T-cell (primary cell): ENCODE results near the gene CALR. TPM values are rescaled to one million over a fixed set of nuclear protein-coding genes. Genes with fewer than 3 reads are reported as not detected.

Experiments
- ATAC-seq, 4 experiments: fragments of 200-7000 bp in 3 of 4; fragments of 150-1000 bp in 1 of 4; cut with Tn5 transposase; replicated peaks in 1 of 4; 1 replicate in 3 of 4; 2 replicates in 1 of 4; pipeline ENCODE4 v1.10.0; 2021; ENCODE audit warnings: moderate library complexity in 3 of 4, mild to moderate bottlenecking in 2 of 4, moderate number of reproducible peaks in 1 of 4
- CTCF ChIA-PET, 2 donors: fragments of 300-600 bp; sonication (Branson Sonifier 250); formaldehyde crosslinking; loops; one replicate each; lab custom pipeline; 2022; ENCODE audit warnings: antibody characterized with exemption in 2 of 2; lab: Charles Lee
- POLR2A ChIA-PET, 2 donors: fragments of 300-600 bp; sonication (Branson Sonifier 250); formaldehyde crosslinking; loops; one replicate each; lab custom pipeline; 2022; ENCODE audit warnings: antibody characterized with exemption in 2 of 2; lab: Charles Lee
- DNase-seq, 35 experiments: peaks; one replicate each; pipeline versions ENCODE4 v3.0.0 to v3.0.0-alpha.2; 2013 to 2023
- H3K27ac ChIP-seq: one replicate; pipeline ENCODE4 v1.5.1; 2013; ENCODE audit warnings: low read length
- H3K27me3 ChIP-seq, 2 experiments: replicated peaks in 1 of 2; 1 replicate in 1 of 2; 2 replicates in 1 of 2; pipeline versions ENCODE4 v1.6.1 to v1.7.0; 2013; ENCODE audit warnings: low read length in 1 of 2, mixed read lengths in 1 of 2; ENCODE audit not compliant: control insufficient read depth in 2 of 2, insufficient read depth in 2 of 2; ENCODE audit errors: extremely low read depth in 1 of 2
- H3K36me3 ChIP-seq, 2 donors: 1 replicate in 1 of 2; 2 replicates in 1 of 2; pipeline versions ENCODE4 v1.6.1 to v1.7.0; 2013; ENCODE audit warnings: low read length in 1 of 2; ENCODE audit not compliant: control insufficient read depth in 2 of 2, insufficient read depth in 1 of 2; ENCODE audit errors: extremely low read depth in 1 of 2
- H3K4me1 ChIP-seq, 2 experiments: 1 replicate in 1 of 2; 2 replicates in 1 of 2; pipeline versions ENCODE4 v1.6.1 to v1.7.0; 2013; ENCODE audit warnings: low read length in 2 of 2, mixed read lengths in 1 of 2; ENCODE audit not compliant: insufficient read depth in 2 of 2, control insufficient read depth in 1 of 2; ENCODE audit errors: extremely low read depth in 1 of 2
- H3K4me3 ChIP-seq, 2 donors: 1 replicate in 1 of 2; 2 replicates in 1 of 2; pipeline versions ENCODE4 v1.5.1 to v1.7.0; 2013; ENCODE audit warnings: mild to moderate bottlenecking in 2 of 2, low read length in 1 of 2, moderate library complexity in 1 of 2; ENCODE audit not compliant: control insufficient read depth in 1 of 2; ENCODE audit errors: extremely low read depth in 1 of 2
- H3K9me3 ChIP-seq: 2 replicates; pipeline ENCODE4 v1.7.0; 2013
- H3K27ac Mint-ChIP-seq, 2 donors: one replicate each; pipeline ENCODE4 v1.8.0; 2020 to 2021; ENCODE audit warnings: mild to moderate bottlenecking in 2 of 2, mixed read lengths in 2 of 2
- H3K27me3 Mint-ChIP-seq, 2 donors: one replicate each; pipeline ENCODE4 v1.8.0; 2021 to 2022; ENCODE audit warnings: mixed read lengths in 2 of 2
- H3K36me3 Mint-ChIP-seq: one replicate; pipeline ENCODE4 v1.8.0; 2021; ENCODE audit warnings: mixed read lengths
- H3K4me1 Mint-ChIP-seq, 3 donors: one replicate each; pipeline ENCODE4 v1.8.0; 2020 to 2022; ENCODE audit warnings: mixed read lengths in 3 of 3, mild to moderate bottlenecking in 1 of 3
- H3K4me3 Mint-ChIP-seq, 3 donors: one replicate each; pipeline ENCODE4 v1.8.0; 2020 to 2022; ENCODE audit warnings: mild to moderate bottlenecking in 3 of 3, mixed read lengths in 3 of 3, moderate library complexity in 3 of 3
- H3K9me3 Mint-ChIP-seq, 3 donors: one replicate each; pipeline ENCODE4 v1.8.0; 2020 to 2022; ENCODE audit warnings: mixed read lengths in 3 of 3
- WGBS: methylation state at CpG from one replicate; pipeline ENCODE4 v1.1.5; 2013; ENCODE audit warnings: missing lambda C conversion rate; ENCODE audit not compliant: insufficient coverage; 5-methylcytosine and 5-hydroxymethylcytosine counted together
- total RNA-seq, 35 experiments: library from RNA in 6 of 35; stranded (reverse) in 6 of 35; fragments of 120-200 nt in 1 of 35; gene quantifications; one replicate each; pipeline versions ENCODE4 v1.2.1 to v1.2.4 and lab custom pipeline; 2013 to 2026

Gene CALR
- total RNA-seq, 5 donors from 2014 or later (not counting 1 experiment from before 2014, with no cell fraction given) = 429 to 530 (median 501) TPM

- Histone ChIP-seq H3K4me3 (peak overlapping the region; percentile 82 to 94), H3K27me3 (no peaks in the 10 kb centered on the region), H3K27ac (peak overlapping the region; percentile 30), H3K4me1 (peaks cover 27 to 72% of the 10 kb centered on the region in 2 experiments), H3K9me3 (no peaks in the 10 kb centered on the region), H3K36me3 (peaks cover 11 to 46% of the 10 kb centered on the region in 2 donors)
- Mint-ChIP-seq H3K4me3 (peak overlapping the region; percentile 98 to 99 (median 99)), H3K4me1 (peaks cover 57 to 62% (median 60%) of the 10 kb centered on the region in 3 donors), H3K27ac (peak overlapping the region; percentile 92 to 95), H3K36me3 (peaks cover 36% of the 10 kb centered on the region), H3K27me3 (no peaks in the 10 kb centered on the region), H3K9me3 (no peaks in the 10 kb centered on the region)
- CTCF ChIA-PET = no interaction called here
- POLR2A ChIA-PET = no interaction called here
- DNase-seq (peak in 20 of 35 experiments; percentile 8 to 61 (median 26)), ATAC-seq (peak; percentile 15 to 25 (median 18))
- WGBS = under 1% methylated on average over 37 of the region's 54 CpGs
These were observed 581 bp downstream of the CALR start for GRCh38 chr19:12938779-12939601.

GRCh38 chr19:12939975-12940423, 1.6 kb downstream of the CALR start:
- H3K27ac Mint-ChIP-seq = peak overlapping the region; percentile 92 to 95
- ChIA-PET POLR2A (no interaction called here), CTCF (no interaction called here)
- Histone ChIP-seq H3K9me3 (no peaks in the 10 kb centered on the region), H3K27me3 (no peaks in the 10 kb centered on the region), H3K4me1 (peaks cover 27 to 78% of the 10 kb centered on the region in 2 experiments), H3K27ac (peak overlapping the region; percentile 21), H3K4me3 (peak overlapping the region; percentile 82 to 94), H3K36me3 (peaks cover 11 to 56% of the 10 kb centered on the region in 2 donors)
- peaks cover 64 to 65% (median 65%) of the 10 kb centered on the region in 3 donors for H3K4me1 Mint-ChIP-seq
- no peaks in the 10 kb centered on the region for H3K9me3 Mint-ChIP-seq
- no peak for DNase-seq
- 50% methylated on average over 3 of the region's 10 CpGs for WGBS
- H3K27me3 Mint-ChIP-seq = no peaks in the 10 kb centered on the region
- peaks cover 38% of the 10 kb centered on the region for H3K36me3 Mint-ChIP-seq
- no peak for ATAC-seq
- peak overlapping the region; percentile 98 to 99 (median 99) for H3K4me3 Mint-ChIP-seq

- Histone ChIP-seq H3K27me3 (no peaks in the 10 kb centered on the region), H3K9me3 (no peaks in the 10 kb centered on the region), H3K36me3 (peaks cover 11 to 58% of the 10 kb centered on the region in 2 donors), H3K4me1 (peaks cover 27 to 84% of the 10 kb centered on the region in 2 experiments), H3K4me3 (no peak overlapping the region), H3K27ac (peak overlapping the region; percentile 16)
- H3K4me1 Mint-ChIP-seq = peaks cover 71 to 73% (median 73%) of the 10 kb centered on the region in 3 donors
- H3K27me3 Mint-ChIP-seq = no peaks in the 10 kb centered on the region
- peak overlapping the region; percentile 48 to 65 for H3K27ac Mint-ChIP-seq
- peaks cover 38% of the 10 kb centered on the region for H3K36me3 Mint-ChIP-seq
- ChIA-PET POLR2A (interaction anchor here in 1 of 2 donors (0.6 kb wide), 1 partner anchor 760 kb away, joined by 5 read pairs; no protein-coding TSS in a partner anchor), CTCF (no interaction called here)
- ATAC-seq (no peak), DNase-seq (no peak)
- peak overlapping the region; percentile 39 to 99 (median 57) for H3K4me3 Mint-ChIP-seq
- H3K9me3 Mint-ChIP-seq = no peaks in the 10 kb centered on the region
- no CpG with 5 or more reads among the region's 2 CpGs for WGBS
These were observed 2.5 kb downstream of the CALR start for GRCh38 chr19:12940897-12941296.

GRCh38 chr19:12943437-12944044, 5.1 kb downstream of the CALR start:
- Histone ChIP-seq H3K36me3 (peaks cover 11 to 69% of the 10 kb centered on the region in 2 donors), H3K9me3 (no peaks in the 10 kb centered on the region), H3K4me3 (no peak overlapping the region), H3K27ac (no peak overlapping the region), H3K4me1 (peaks cover 15 to 78% of the 10 kb centered on the region in 2 experiments), H3K27me3 (no peaks in the 10 kb centered on the region)
- H3K36me3 Mint-ChIP-seq = peaks cover 46% of the 10 kb centered on the region
- no peaks in the 10 kb centered on the region for H3K27me3 Mint-ChIP-seq
- H3K9me3 Mint-ChIP-seq = no peaks in the 10 kb centered on the region
- POLR2A ChIA-PET = no interaction called here
- WGBS = 83% methylated on average over 11 of the region's 18 CpGs
- CTCF ChIA-PET = interaction anchor here (0.6 to 0.7 kb wide), 3 partner anchors 18 to 262 kb away, joined by 4 to 9 read pairs (median 6); partner anchors contain the start of gene SYCE2 (in 1 of the 2)
- DNase-seq (no peak), ATAC-seq (no peak)
- H3K27ac Mint-ChIP-seq = peak overlapping the region; percentile 61 to 76
- peak overlapping the region in 2 of 3 donors; percentile 29 to 32 for H3K4me3 Mint-ChIP-seq
- H3K4me1 Mint-ChIP-seq = peaks cover 62 to 70% (median 68%) of the 10 kb centered on the region in 3 donors

- H3K4me1 ChIP-seq = peaks cover 15 to 75% of the 10 kb centered on the region in 2 experiments
- H3K4me1 Mint-ChIP-seq = peaks cover 56 to 66% (median 64%) of the 10 kb centered on the region in 3 donors
- H3K27ac Mint-ChIP-seq = peak overlapping the region in 1 of 2 donors; percentile 90
- H3K9me3 Mint-ChIP-seq = no peaks in the 10 kb centered on the region
- ChIA-PET POLR2A (no interaction called here), CTCF (interaction anchor here in 1 of 2 donors (0.7 kb wide), 1 partner anchor 25 kb away, joined by 4 read pairs; the partner anchor contains the start of gene SYCE2)
- H3K9me3 ChIP-seq = no peaks in the 10 kb centered on the region
- no peaks in the 10 kb centered on the region for H3K27me3 ChIP-seq
- peak overlapping the region in 1 of 3 donors; percentile 93 for H3K4me3 Mint-ChIP-seq
- H3K27me3 Mint-ChIP-seq = no peaks in the 10 kb centered on the region
- H3K36me3 Mint-ChIP-seq = peaks cover 43% of the 10 kb centered on the region
- DNase-seq (no peak), ATAC-seq (no peak)
- no CpG with 5 or more reads among the region's 2 CpGs for WGBS
- H3K36me3 ChIP-seq = peaks cover 17 to 75% of the 10 kb centered on the region in 2 donors
- peak overlapping the region; percentile 89 for H3K27ac ChIP-seq
- no peak overlapping the region for H3K4me3 ChIP-seq
These were observed 5.8 kb downstream of the CALR start for GRCh38 chr19:12944104-12944674.
